ENCODE measurements around the gene CCDC24.

The CCDC24 gene

DNA sequence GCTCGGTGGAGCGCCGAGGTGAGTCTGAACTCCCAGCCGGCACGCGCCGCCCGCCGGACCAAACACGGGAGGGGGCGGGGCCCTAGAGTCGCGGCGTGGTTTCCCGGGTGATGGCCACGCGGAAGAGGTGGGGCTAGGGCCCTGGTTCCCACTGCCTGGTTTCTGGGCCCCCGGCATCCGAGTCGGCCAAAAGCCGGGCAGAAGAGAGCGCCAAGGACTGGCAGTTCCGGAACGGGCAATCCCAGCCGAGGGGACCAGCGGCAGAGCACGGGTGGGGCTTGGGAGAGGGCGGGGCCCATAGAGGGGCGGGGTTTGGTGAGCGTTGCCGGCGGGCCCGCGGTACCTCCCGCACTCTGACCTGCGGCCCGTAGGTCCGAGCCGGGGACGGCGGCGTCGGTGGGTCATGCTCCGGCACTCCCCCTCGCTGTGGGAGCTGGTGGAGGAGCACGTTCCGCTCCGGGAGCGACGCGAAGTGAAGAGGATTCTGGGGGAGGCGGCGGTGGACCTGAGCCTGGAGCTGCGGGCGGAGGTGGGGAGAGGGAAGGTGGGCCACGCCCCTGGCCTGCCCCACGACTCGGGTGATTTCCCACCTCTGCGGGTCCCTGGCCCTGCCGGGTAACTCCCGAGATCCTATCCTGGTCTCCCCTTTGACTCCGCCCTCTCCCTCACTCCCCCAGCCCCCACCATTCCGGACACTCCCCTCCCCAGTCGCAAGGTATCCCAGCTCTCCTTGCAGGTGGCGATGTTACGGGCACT lies at the start of gene CCDC24:
Gene CCDC24 (plus strand): TSS at position 124 of the 756 bp plus-strand sequence. CDS start 280 bp downstream, at position 404.
- peak within 1 kb of the TSS; percentile 75 for H3K4me2 ChIP-seq (ENCODE audit: low read depth, low read length, poor library complexity, severe bottlenecking)
- peak within 1 kb of the TSS; percentile 74 for H3K4me3 ChIP-seq (ENCODE audit: low read length, poor library complexity, severe bottlenecking)
- peak within 1 kb of the TSS; percentile 61 for H3K9ac ChIP-seq (ENCODE audit: low read depth, low read length, poor library complexity, severe bottlenecking)
- H3K9me3 ChIP-seq (ENCODE audit: insufficient read depth, low read depth, low read length): no peaks in the 10 kb centered on the region
- H3K4me1 ChIP-seq (ENCODE audit: insufficient read depth, low read length, poor library complexity, severe bottlenecking): peaks cover 10% of the 10 kb centered on the region
- peak within 1 kb of the TSS; percentile 96 for H2AFZ ChIP-seq (ENCODE audit: low read length)
- H4K20me1 ChIP-seq (ENCODE audit: insufficient read depth, low read length, poor library complexity, severe bottlenecking): no peaks in the 10 kb centered on the region
- H3K9me2 ChIP-seq (replicated peaks; ENCODE audit: low read depth, low read length): no peaks in the 10 kb centered on the region
- no peaks in the 10 kb centered on the region for H3F3A ChIP-seq (ENCODE audit: low read depth)
- no peaks in the 10 kb centered on the region for H3K27me3 ChIP-seq (ENCODE audit: insufficient read depth, low read length, poor library complexity, severe bottlenecking)
- no peaks in the 10 kb centered on the region for H3K79me2 ChIP-seq (ENCODE audit: insufficient read depth, low read length)
- no peaks in the 10 kb centered on the region for H3K36me3 ChIP-seq (ENCODE audit: insufficient read depth, low read length)
- TF ChIP-seq, protein P1, sequence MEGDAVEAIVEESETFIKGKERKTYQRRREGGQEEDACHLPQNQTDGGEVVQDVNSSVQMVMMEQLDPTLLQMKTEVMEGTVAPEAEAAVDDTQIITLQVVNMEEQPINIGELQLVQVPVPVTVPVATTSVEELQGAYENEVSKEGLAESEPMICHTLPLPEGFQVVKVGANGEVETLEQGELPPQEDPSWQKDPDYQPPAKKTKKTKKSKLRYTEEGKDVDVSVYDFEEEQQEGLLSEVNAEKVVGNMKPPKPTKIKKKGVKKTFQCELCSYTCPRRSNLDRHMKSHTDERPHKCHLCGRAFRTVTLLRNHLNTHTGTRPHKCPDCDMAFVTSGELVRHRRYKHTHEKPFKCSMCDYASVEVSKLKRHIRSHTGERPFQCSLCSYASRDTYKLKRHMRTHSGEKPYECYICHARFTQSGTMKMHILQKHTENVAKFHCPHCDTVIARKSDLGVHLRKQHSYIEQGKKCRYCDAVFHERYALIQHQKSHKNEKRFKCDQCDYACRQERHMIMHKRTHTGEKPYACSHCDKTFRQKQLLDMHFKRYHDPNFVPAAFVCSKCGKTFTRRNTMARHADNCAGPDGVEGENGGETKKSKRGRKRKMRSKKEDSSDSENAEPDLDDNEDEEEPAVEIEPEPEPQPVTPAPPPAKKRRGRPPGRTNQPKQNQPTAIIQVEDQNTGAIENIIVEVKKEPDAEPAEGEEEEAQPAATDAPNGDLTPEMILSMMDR (conservative IDR thresholded peaks at IDR 0.05; ENCODE audit: low read length): no peak
- no peak for TF ChIP-seq EZH2phosphoT487 (IDR thresholded peaks at IDR 0.05; ENCODE audit: borderline replicate concordance)

DNA sequence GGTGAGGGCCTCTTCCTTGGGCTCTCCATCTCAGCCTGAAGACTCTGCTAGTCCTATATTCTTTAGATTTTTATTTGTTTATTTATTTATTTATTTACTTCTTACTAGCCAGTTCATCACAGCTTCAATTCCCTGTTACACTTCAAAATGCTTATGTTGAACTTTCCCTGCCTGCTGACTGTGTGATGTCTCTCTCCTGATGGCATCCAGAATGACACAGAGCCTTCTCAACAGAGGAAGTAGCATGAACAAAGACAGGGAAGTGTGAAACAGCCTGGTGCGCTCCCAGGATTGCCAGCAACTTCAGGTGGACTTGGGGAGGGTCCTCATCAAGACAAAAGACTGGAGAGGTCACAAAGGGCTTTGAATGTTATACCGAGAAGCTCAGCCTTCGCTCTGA lies 49.0 kb upstream of the CCDC24 start:
- H3K27me3 ChIP-seq (ENCODE audit: insufficient read depth, low read length, poor library complexity, severe bottlenecking): no peaks in the 10 kb centered on the region
- H4K20me1 ChIP-seq (ENCODE audit: insufficient read depth, low read length, poor library complexity, severe bottlenecking): no peaks in the 10 kb centered on the region
- H3K9ac ChIP-seq (ENCODE audit: low read depth, low read length, poor library complexity, severe bottlenecking): no peak overlapping the region
- peaks cover 6% of the 10 kb centered on the region for H3K79me2 ChIP-seq (ENCODE audit: insufficient read depth, low read length)
- H3F3A ChIP-seq (ENCODE audit: low read depth): no peaks in the 10 kb centered on the region
- no peak overlapping the region for H3K4me2 ChIP-seq (ENCODE audit: low read depth, low read length, poor library complexity, severe bottlenecking)
- no peaks in the 10 kb centered on the region for H3K36me3 ChIP-seq (ENCODE audit: insufficient read depth, low read length)
- H3K9me3 ChIP-seq (ENCODE audit: insufficient read depth, low read depth, low read length): no peaks in the 10 kb centered on the region
- TF ChIP-seq, protein P1 (conservative IDR thresholded peaks at IDR 0.05; ENCODE audit: low read length): no peak
- no peak for TF ChIP-seq EZH2phosphoT487 (IDR thresholded peaks at IDR 0.05; ENCODE audit: borderline replicate concordance)
- H3K4me3 ChIP-seq (ENCODE audit: low read length, poor library complexity, severe bottlenecking): no peak overlapping the region
- no peaks in the 10 kb centered on the region for H3K9me2 ChIP-seq (replicated peaks; ENCODE audit: low read depth, low read length)
- peaks cover 8% of the 10 kb centered on the region for H3K4me1 ChIP-seq (ENCODE audit: insufficient read depth, low read length, poor library complexity, severe bottlenecking)
- no peak overlapping the region for H2AFZ ChIP-seq (ENCODE audit: low read length)

DNA sequence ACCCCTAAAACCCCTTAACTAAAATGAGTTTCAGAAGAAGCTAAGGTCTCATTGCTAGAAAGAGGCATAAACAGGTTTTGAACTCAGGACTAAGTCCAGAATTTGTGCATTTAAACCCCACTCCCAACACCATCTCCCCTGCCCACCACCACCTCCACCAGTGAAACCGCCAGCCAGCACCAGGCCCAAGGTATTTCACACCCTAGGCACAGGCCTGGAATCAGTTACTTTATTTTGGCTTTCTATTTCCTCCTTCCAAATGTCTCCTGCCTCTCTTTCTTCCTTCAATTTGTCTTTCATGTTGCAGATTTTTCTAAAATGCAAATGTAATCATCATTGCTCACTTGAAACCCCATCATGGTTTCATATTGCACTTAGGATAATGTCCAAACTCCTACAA lies 46.5 kb upstream of the CCDC24 start:
- Histone ChIP-seq H3K4me3 (ENCODE audit: low read length, poor library complexity, severe bottlenecking) (no peak overlapping the region), H3K9me3 (ENCODE audit: insufficient read depth, low read depth, low read length) (no peaks in the 10 kb centered on the region), H2AFZ (ENCODE audit: low read length) (no peak overlapping the region), H3K27me3 (ENCODE audit: insufficient read depth, low read length, poor library complexity, severe bottlenecking) (no peaks in the 10 kb centered on the region), H3K9me2 (replicated peaks; ENCODE audit: low read depth, low read length) (no peaks in the 10 kb centered on the region), H3F3A (ENCODE audit: low read depth) (no peaks in the 10 kb centered on the region), H3K4me1 (ENCODE audit: insufficient read depth, low read length, poor library complexity, severe bottlenecking) (peaks cover 20% of the 10 kb centered on the region), H3K36me3 (ENCODE audit: insufficient read depth, low read length) (no peaks in the 10 kb centered on the region), H3K79me2 (ENCODE audit: insufficient read depth, low read length) (peaks cover 17% of the 10 kb centered on the region), H4K20me1 (ENCODE audit: insufficient read depth, low read length, poor library complexity, severe bottlenecking) (no peaks in the 10 kb centered on the region), H3K4me2 (ENCODE audit: low read depth, low read length, poor library complexity, severe bottlenecking) (peak overlapping the region; percentile 21), H3K9ac (ENCODE audit: low read depth, low read length, poor library complexity, severe bottlenecking) (no peak overlapping the region)
- TF ChIP-seq, protein P1 (conservative IDR thresholded peaks at IDR 0.05; ENCODE audit: low read length): no peak
- TF ChIP-seq EZH2phosphoT487 (IDR thresholded peaks at IDR 0.05; ENCODE audit: borderline replicate concordance): no peak

All from Loucy (cell line).